Stimulated activated CD4-positive, alpha-beta T cell treated with anti-CD3 and anti-CD28 coated beads, Interleukin-15, amount 100 ng/mL, for 24 hours (primary cell): ENCODE results near the gene TUG1.

Source experiments
- DNase-seq: peaks from one replicate; pipeline ENCODE4 v3.0.0-alpha.2; 2020

TUG1 gene

GRCh38 chr22:30947816-30948454 lies 21.1 kb upstream of the TUG1 start:
- DNase-seq: no peak

DNA sequence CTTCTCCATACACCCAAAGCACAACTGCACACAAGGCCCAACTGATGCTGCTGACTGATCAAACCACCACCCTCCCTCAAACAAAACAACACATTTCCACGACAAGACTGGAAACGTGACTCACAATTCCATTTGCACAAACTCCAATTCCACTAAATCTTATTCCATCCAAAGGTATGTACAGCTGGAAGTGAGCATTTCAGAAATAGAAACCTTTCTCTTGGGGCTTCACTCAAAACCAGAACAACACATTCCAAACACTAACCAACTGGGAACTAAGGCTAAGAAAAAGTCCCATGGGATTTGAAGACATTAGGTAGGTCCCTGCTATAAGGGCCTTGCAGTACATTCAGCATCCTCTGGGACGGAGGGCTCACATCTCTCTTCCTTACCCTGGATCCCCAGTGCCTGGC lies 20.1 kb upstream of the TUG1 start:
- DNase-seq: no peak

DNA sequence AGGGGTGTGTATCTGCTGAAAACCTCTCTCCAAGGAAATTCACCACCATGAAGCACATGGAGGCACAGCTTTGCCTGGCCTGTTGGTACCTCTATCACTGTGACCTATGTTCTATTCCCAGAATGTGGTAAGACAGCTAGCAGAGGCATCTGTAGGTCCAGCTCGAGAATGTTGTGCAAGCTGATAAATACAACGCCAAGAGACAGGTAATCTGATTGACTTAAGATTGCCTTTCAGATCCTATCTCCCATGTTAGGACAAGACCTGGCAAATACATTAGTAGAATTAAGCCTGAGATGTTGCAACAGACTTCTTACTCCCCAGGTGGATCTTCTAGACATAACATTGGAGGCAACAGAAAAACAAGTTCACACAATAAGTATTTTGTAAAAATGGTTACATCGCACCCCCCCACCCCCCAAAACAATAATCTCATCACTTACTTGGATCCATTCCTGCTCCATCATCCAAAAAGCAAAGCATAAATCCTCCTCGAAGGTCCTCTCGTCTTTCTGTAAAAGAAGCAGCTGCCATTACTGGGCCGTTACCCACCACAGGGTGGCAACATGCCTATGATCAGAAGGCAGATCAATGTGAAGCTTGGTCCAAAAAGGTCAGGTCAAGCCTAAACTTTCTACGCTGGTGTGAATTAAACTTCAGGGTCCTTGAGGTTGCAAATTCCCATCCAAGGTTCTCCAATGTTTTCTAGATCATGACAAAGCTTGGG lies 19.0 kb upstream of the TUG1 start:
- no peak for DNase-seq

GRCh38 chr22:30953206-30953605 lies 15.9 kb upstream of the TUG1 start:
- DNase-seq: no peak

DNA sequence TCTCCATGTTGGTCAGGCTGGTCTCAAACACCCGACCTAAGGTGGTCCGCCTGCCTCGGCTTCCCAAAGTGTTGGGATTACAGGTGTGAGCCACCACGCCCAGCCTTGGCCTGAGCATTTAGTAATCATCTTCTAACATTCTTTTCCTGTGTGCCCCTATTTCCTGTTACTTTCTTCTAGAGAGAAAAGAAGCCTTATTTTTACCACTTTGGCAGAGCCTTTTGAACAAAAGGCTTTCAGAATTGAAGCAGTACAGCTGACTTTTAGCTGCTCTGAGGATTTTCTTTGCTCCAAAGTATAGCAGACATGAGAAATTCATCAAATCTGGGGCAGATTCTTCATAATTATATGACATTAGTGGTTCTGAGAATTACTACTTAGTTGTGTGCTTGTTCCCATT lies 13.9 kb upstream of the TUG1 start:
- DNase-seq: no peak

DNA sequence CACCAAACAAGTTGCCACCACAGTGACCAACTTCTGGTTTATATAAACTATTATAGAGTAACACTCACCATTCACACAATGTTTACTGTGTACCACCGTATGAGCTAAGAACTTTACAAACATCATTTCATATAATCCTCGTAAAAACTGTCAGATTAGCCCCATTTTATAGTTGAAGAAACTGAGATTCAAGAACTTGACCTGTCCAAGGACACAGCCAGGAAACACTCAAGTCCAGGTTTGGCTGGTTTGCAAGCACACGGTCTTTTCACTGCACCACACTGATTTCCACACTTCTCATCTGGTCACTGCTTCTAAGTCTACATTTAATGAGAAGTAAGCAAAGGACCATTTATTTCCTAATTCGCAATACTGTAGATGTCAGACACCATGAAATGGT lies 4.2 kb upstream of the TUG1 start:
- DNase-seq: no peak

DNA sequence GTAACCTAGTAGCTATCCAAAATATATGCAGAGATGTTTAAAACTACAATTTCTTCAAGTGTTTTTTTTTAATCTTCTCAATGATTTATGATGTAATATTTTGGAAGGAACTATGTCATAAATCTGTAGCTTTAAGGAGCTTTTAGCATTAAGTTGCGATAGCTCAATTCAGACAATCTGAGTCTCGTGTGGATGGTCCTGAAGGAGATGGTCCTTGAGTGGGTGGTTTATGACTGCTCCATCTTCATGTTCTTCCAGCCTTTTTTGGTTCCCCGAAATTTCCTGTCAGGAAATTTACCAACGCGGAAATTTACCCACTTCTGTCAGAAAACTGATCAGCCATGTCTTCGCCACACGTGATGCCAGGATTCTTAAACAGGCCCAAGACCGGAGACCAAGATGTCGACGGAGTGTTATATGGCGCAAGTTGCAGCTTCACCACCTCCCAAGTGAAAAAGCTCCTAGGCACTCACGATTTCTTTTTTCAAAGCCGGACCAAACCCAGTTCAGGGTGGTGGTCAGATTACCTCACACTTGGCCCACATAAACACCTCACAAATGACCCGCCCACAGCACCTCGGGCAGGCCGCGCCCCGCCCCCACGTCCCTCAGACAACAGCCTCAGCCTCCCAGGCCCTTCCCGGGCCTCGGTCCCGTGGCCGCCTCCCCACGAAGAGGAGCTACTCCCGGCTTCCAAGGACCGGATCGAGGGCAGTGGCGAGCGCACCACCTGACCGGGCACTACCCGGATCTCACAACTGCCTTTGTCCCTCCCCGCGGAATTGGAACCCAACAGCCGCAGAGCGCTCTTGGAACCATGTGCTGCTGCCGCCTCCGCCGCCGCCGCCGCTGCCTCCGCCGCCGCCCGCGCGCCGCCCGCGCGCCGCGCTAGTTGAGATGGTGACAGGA lies 796 bp upstream of the TUG1 start, which contains the start of gene MORC2:
MORC2 (minus strand) TSS at position 760 of the 909 bp plus-strand sequence. CDS start 885 bp downstream, outside the sequence.
- DNase-seq: no peak

DNA sequence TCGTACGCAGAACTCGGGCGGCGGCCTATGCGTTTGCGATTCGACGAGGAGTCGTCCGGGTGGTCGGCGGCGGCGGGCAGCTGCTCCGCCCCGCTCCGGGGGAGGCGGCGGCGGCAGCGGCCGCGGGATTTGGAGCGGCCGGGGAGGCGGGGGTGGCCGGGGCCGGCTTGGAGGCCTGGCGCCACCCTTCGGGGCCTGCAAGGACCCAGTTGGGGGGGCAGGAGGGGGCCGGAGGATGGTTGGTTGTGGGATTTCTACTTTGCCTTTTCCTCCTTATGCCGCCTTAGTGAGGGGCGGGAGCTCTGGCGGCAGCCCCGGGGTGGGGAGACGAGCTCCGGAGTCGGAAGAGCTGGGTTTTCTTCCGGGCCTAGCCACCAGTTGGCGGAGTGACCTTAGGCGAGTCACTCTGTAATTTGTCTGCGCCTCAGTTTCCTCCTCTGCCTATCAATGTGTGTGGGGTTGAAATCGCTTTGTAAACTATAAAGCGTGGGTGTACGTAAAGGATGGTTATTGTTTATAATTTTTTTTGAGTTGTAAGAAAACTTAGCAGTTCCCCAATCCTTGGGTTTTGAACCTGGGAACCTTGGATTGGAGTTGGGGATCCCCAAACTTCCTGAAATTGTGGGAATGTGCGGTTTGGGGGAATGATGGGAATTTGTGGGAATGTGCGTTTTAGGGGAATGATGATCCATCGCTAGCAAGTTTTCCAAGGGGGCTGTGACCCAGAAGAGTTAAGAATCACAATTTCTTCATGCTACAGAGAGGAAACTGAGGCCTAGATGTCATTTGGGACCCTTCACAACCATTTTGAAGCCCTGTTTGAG lies 679 bp downstream of the TUG1 start:
- DNase-seq: peak; percentile 50

DNA sequence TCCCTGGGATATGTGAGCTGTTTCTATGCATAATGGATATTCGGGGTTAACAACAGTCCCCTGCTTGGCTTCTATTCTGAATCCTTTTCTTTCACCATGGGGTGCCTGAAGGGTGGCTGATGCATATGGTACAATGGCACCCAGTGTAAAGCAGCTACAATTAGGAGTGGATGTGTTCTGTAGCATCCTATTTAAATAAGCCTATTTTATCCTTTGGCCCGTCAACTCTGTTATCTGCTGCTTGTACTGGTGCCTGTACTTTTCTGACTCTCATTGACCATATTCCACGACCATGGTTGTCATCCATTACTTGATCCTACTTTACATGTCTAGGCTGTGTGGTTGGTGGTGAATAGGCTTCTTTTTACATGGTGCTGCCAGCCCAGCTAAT lies 1.3 kb downstream of the TUG1 start:
- DNase-seq: no peak

DNA sequence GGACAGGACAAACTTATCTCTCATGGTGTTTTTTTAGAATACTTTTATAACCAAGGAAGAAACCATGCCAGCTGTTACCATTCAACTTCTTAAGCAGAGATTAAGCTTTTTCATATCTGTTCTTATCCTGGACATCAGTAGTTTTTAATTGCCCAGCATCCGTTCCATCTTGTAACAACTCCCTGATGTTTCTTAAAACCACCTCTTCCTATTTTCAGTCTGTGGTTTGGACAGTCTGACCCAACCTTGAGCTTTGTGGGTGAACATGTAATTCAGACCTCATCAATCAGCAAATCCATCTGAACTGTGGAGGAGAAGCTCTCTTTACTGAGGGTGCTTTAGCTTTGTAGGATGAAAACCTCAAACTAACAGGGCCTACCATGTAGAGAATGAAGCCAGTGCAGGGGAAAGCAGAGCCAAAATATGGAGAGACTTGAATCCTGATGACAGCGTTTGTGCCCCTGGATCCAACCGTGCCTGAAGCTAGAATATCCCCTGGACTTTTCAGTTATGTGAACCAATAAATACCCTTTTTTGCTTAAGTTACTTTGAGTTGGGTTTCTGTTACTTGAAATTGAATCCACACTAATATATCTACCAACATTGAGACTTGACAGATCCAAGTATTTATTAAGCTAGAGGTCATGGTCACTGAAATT lies 9.4 kb downstream of the TUG1 start:
- DNase-seq: no peak

- DNase-seq: no peak
Measured at GRCh38 chr22:30979932-30980331, 10.9 kb downstream of the TUG1 start.

GRCh38 chr22:30982512-30982911 lies 13.4 kb downstream of the TUG1 start:
- no peak for DNase-seq

DNA sequence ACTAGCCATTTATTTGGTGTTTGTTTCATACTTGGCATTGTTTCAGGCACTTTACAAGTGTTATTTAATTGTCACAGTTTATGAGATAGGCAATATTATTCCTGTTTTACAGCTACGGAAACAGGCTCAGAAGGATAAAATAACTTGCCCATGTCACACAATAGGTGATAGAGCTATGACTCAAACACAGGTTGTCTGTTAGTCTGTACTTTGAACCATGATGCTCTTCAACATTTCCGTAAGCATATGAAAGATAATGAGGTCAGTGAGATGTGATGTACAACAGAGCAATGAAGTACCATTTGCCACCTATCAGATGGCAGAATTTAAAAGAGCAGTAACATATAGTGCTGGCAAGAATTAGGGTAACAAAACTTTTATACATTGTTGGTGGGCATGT lies 15.3 kb downstream of the TUG1 start:
- no peak for DNase-seq

DNA sequence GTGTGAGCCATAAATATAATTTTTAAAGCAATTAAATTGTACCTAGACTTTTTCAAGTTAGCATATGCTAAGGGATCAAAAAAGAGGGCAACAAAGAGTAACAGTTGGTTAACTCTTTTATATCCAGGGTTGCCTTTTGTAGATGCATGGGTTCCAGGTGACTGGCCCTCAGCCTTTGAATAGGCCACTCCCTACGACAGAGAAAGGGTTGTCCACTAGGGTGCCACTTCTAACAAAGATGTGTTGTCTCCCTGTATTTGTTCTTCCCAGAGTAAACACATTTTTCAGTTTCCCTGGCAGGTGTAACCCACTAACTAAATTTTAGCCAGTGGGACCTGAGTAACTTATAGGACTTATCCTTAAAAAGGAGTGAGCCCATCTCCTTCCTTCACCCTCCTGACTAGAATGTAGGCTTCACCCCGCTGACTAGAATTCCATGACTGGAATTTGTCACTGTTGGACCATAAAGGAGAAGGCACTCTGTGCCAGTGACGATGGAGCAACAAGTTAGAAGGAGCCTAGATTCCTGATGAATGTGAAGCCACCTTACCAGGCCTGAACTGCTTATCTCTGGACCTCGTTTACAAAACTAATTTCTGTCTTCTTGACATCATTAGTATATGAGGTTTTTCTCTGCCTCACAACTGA lies 16.6 kb downstream of the TUG1 start:
- DNase-seq: no peak

- DNase-seq: no peak
Measured at GRCh38 chr22:30989474-30989873, 20.4 kb downstream of the TUG1 start.

DNA sequence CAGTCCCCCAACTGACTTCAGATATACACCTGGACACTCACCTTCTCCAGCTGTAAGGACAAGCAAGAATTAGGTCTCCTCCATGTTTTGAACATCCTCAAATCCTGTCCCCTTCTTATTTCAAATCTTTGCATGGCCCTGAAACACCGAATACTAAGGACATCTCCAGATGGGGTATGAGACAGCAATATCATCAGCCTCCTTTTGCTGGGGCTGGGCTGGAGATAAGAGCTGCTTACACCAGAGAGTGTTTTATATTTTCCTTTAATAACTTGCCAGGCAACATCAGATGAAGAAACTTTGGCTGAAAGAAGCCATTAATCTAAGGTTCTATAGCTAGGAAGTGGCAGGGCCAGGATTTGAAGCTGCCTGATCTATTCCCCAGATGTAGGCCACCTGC lies 21.6 kb downstream of the TUG1 start:
- no peak for DNase-seq

DNA sequence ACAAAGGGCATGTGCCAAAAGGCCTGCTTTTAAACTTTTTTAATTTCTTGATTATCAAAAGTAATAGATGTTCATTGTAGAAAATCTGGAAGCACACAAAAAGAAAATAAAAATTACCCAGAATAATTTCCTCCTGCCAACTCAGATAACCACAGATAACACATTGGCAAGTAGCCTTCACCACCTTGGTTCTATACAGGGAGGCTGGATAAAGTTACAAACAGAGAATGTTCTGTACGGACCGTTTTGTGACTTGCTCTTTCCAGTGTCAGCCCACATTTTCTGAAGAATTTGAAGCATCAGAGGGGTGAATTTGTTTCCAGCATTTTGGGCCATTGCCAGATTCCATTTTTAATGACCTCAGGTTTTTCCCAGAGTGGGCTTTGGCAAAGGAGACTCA lies 23.5 kb downstream of the TUG1 start:
- DNase-seq: no peak

DNA sequence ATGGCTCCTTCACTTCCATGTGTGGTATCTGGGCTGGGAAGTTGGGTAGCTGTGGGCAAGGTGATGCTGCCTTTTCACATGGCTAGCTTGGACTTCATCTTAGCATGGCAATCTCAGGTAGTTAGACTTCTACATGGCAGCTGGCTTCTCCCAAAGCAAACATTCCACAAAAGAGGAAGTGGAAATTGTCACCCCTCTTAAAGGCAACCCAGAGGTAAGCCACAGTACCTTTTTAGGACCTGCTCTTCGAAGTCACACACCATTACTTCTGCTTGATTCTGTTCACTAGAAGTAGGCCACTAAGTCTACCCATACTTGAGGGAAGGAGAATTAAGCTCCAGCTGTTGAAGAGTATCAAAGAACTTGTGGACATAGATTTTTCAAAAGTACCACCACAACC lies 25.9 kb downstream of the TUG1 start:
- no peak for DNase-seq

GRCh38 chr22:30996462-30996861 lies 27.4 kb downstream of the TUG1 start:
- no peak for DNase-seq

GRCh38 chr22:30998329-30998728 lies 29.3 kb downstream of the TUG1 start:
- DNase-seq: no peak

- no peak for DNase-seq
Measured at GRCh38 chr22:31001124-31001770, 32.2 kb downstream of the TUG1 start.
